Measurements from ENCODE around the gene HBA2. TPM values are rescaled to one million over a fixed set of nuclear protein-coding genes. Genes with fewer than 3 reads are reported as not detected.
"Not testable (repeated sequence)": the region's sequence is repeated elsewhere in the genome, so short reads cannot be mapped to it uniquely, and the experiment has no call there.

The HBA2 gene
- total and polyA plus RNA-seq, 8 donors: 142 to 5,766 (median 1,612) TPM

- ATAC-seq: no peak
- peaks cover 0 to 100% of the 10 kb centered on the region in 2 donors for H3K36me3 ChIP-seq
These were observed 21.8 kb downstream of the HBA2 start for GRCh38 chr16:194516-194915.

DNA sequence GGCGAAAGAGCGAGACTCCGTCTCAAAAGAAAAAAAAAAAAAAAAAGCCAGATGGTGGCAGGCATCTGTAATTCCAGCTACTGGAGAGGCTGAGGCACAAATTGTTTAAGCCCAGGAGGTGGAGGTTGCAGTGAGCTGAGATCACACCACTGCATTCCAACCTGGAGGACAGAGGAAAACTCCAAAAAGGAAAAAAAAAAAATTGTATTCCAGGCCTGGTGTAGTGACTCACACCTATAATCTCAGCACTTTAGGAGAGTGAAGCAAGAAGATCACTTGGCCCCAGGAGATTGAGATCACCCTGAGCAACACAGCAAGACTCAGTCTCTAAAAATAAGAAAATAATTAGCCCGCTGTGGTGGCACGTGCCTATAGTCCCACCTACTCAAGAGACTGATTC lies 27.7 kb downstream of the HBA2 start:
- ATAC-seq (no peak), DNase-seq (no peak)
- peaks cover 0 to 97% of the 10 kb centered on the region in 2 donors for H3K36me3 ChIP-seq
- H3K4me1 ChIP-seq: no peaks in the 10 kb centered on the region
- TF ChIP-seq CTCF (IDR thresholded peaks at IDR 0.05): no peak
- H3K27ac ChIP-seq: no peak overlapping the region
- intact Hi-C loops (cut with DNase I): no loop called here
- no peaks in the 10 kb centered on the region for H3K27me3 ChIP-seq
- no peak overlapping the region for H3K4me3 ChIP-seq
- H3K9me3 ChIP-seq: no peaks in the 10 kb centered on the region

More at GRCh38 chr16:194516-194915, 21.8 kb downstream of the HBA2 start:
- Histone ChIP-seq H3K4me3 (no peak overlapping the region), H3K9me3 (no peaks in the 10 kb centered on the region), H3K4me1 (no peaks in the 10 kb centered on the region), H3K27me3 (no peaks in the 10 kb centered on the region), H3K27ac (no peak overlapping the region)
- TF ChIP-seq CTCF (IDR thresholded peaks at IDR 0.05): no peak
- intact Hi-C loops (cut with DNase I): no loop called here
- no peak for DNase-seq

- TF ChIP-seq CTCF (IDR thresholded peaks at IDR 0.05): no peak
- peaks cover 0 to 97% of the 10 kb centered on the region in 2 donors for H3K36me3 ChIP-seq
- no peak overlapping the region for H3K27ac ChIP-seq
- no peak overlapping the region for H3K4me3 ChIP-seq
- H3K27me3 ChIP-seq: no peaks in the 10 kb centered on the region
- no peak for ATAC-seq
- H3K4me1 ChIP-seq: no peaks in the 10 kb centered on the region
- no peak for DNase-seq
- intact Hi-C loops (cut with DNase I): no loop called here
- no peaks in the 10 kb centered on the region for H3K9me3 ChIP-seq
These were observed 30.6 kb downstream of the HBA2 start for GRCh38 chr16:203246-203645.

DNA sequence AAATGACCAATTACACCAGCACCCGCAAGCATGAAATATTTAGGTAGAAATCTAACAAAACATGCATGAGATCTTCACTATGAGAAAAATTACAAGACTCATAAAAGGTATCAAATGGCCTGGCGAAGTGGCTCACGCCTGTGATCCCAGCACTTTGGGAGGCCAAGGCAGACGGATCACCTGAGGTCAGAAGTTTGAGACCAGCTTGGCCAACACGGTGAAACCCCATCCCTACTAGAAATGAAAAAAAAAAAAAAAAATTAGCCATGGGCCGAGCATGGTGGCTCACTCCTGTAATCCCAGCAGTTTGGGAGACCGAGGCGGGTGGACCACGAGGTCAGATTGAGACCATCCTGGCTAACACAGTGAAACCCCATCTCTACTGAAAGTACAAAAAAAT lies 31.4 kb downstream of the HBA2 start:
- ATAC-seq; intact Hi-C loops (cut with DNase I); H3K4me1 ChIP-seq; H3K27me3 ChIP-seq; H3K4me3 ChIP-seq; H3K9me3 ChIP-seq; H3K27ac ChIP-seq; DNase-seq: not testable (repeated sequence)
- H3K36me3 ChIP-seq: peaks cover 0 to 97% of the 10 kb centered on the region in 2 donors

GRCh38 chr16:209359-209758 lies 36.7 kb downstream of the HBA2 start:
- H3K27me3 ChIP-seq; H3K4me3 ChIP-seq; ATAC-seq; DNase-seq; intact Hi-C loops (cut with DNase I); H3K9me3 ChIP-seq; H3K27ac ChIP-seq; H3K4me1 ChIP-seq: not testable (repeated sequence)
- H3K36me3 ChIP-seq: peaks cover 0 to 99% of the 10 kb centered on the region in 2 donors

DNA sequence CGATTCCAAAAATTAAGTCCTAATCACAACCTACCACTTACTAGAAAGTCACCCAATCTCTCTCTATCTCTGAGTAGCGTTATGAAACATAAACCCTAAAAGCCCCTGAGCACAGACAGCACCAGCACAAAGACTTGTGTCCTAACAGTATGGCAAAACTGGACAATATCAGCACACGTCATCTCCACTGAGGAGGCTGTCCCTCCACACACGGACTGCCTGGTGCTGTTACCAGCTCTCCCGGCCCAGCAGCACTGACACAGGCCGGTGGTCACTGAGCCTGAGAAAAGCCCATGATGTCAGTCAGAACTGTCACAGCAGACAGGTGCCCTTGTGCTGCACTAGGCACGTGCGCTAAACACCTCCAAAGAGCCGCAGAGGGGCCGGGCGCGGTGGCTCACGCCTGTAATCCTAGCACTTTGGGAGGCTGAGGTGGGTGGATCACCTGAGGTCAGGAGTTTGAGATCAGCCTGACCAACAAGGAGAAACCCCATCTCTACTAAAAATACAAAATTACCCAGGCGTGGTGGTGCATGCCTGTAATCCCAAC lies 39.0 kb downstream of the HBA2 start:
- ATAC-seq, H3K4me3 ChIP-seq, H3K27me3 ChIP-seq, H3K27ac ChIP-seq, DNase-seq, H3K9me3 ChIP-seq, H3K4me1 ChIP-seq: not testable (repeated sequence)
- peaks cover 0 to 99% of the 10 kb centered on the region in 2 donors for H3K36me3 ChIP-seq
- intact Hi-C loops (cut with DNase I): loop anchor here in 1 of 2 donors (10.0 kb wide), 1 partner anchor 143 kb away; the partner anchor contains the start of gene AXIN1

GRCh38 chr16:212999-213398 lies 40.3 kb downstream of the HBA2 start:
- H3K9me3 ChIP-seq: no peaks in the 10 kb centered on the region
- ATAC-seq (no peak), DNase-seq (no peak)
- H3K4me3 ChIP-seq: no peak overlapping the region
- no peaks in the 10 kb centered on the region for H3K27me3 ChIP-seq
- TF ChIP-seq CTCF (IDR thresholded peaks at IDR 0.05): no peak
- no peaks in the 10 kb centered on the region for H3K4me1 ChIP-seq
- H3K27ac ChIP-seq: no peak overlapping the region
- peaks cover 0 to 99% of the 10 kb centered on the region in 2 donors for H3K36me3 ChIP-seq
- intact Hi-C loops (cut with DNase I): loop anchor here in 1 of 2 donors (10.0 kb wide), 1 partner anchor 142 kb away; the partner anchor contains the start of gene AXIN1

All from left lung (tissue), 10 donors.